Ovary (tissue), 9 donors: Measurements from ENCODE around the gene TAF1A. TPM values are rescaled to one million over a fixed set of nuclear protein-coding genes. Genes with fewer than 3 reads are reported as not detected.

Source experiments
- DNase-seq, 5 donors: peaks; one replicate each; pipeline ENCODE4 v3.0.0-alpha.2; 2019 to 2020
- H3K27ac ChIP-seq, 2 donors: fragments of 200-600 bp; one replicate each; pipeline versions ENCODE4 v1.5.1 to v1.8.0; 2019 to 2022
- H3K27me3 ChIP-seq: fragments of 200-600 bp; one replicate; pipeline ENCODE4 v1.8.0; 2022
- H3K36me3 ChIP-seq: fragments of 200-600 bp; sonication (generic); one replicate; pipeline ENCODE4 v1.5.1; 2019
- H3K4me1 ChIP-seq: one replicate; pipeline ENCODE4 v1.8.1; 2013; ENCODE audit warnings: mild to moderate bottlenecking, moderate library complexity; ENCODE audit not compliant: insufficient read depth
- H3K4me3 ChIP-seq: fragments of 200-600 bp; sonication (generic); one replicate; pipeline ENCODE4 v1.5.1; 2017
- H3K9me3 ChIP-seq, 2 donors: fragments of 200-600 bp in 1 of 2; sonication (generic) in 1 of 2; one replicate each; pipeline versions ENCODE4 v1.5.1 to v1.8.1; 2013 to 2019; ENCODE audit warnings: mild to moderate bottlenecking in 1 of 2, moderate library complexity in 1 of 2
- EP300 ChIP-seq: sonication (generic); formaldehyde crosslinking; IDR thresholded peaks from one replicate; pipeline ENCODE4 v1.6.1; 2017; ENCODE audit warnings: antibody characterized with exemption
- POLR2A ChIP-seq: fragments of 450-650 bp; IDR thresholded peaks from one replicate; pipeline ENCODE4 v1.6.1; 2017; ENCODE audit warnings: antibody characterized with exemption, mild to moderate bottlenecking, moderate library complexity
- WGBS, 3 donors: extraction: QIAGEN DNeasy Blood & Tissue Kit in 1 of 3; methylation state at CpG; one replicate each; pipeline versions ENCODE4 v1.1.5 to v1.1.7; 2013 to 2017; 5-methylcytosine and 5-hydroxymethylcytosine counted together
- intact Hi-C, 4 donors: fragments of 100-400 bp; cut with DNase I; formaldehyde crosslinking; loops; one replicate each; pipeline versions ENCODE4 v1.11.0 to v1.15.1; 2022 to 2023
- polyA plus RNA-seq, 2 donors: library from polyadenylated mRNA; stranded (reverse); fragments of 200-250 nt in 1 of 2; fragments of 350-450 nt in 1 of 2; fragmentation: Illumina TruSeq in 1 of 2; extraction: RNeasy Lipid Tissue Mini Kit (QIAGEN cat#74804) in 1 of 2; gene quantifications; one replicate each; pipeline ENCODE4 v1.2.3, GENCODE V29; 2013 to 2014
- total RNA-seq, 7 donors: library from RNA; depleted of rRNA in 2 of 7; stranded (reverse); fragments of >200 nt in 2 of 7; fragmentation: NEBNext Ultra II Directional in 3 of 7; extraction: Animal tissue kit (Norgen Biotek cat#: 25700) in 3 of 7; gene quantifications; one replicate each; pipeline versions ENCODE4 v1.1.0 to v1.2.4, GENCODE V29; 2016 to 2023
- TF ChIP-seq, protein P1 (sequence below), 3 donors: fragments of 450-650 bp in 2 of 3; fragments of 200-600 bp in 1 of 3; IDR thresholded peaks; one replicate each; pipeline versions ENCODE4 v1.5.1 to v1.8.0; 2016 to 2022; ENCODE audit warnings: antibody characterized with exemption in 3 of 3, mild to moderate bottlenecking in 1 of 3
- donor health status: DM: no; HTN: no; CAD: no; lungs with moderate emphysema.
- donor health status: DM: no; HTN: no; CAD: no.
- donor health status: Bipolar disorder and iron deficiency.
- donor health status: DM: yes; HTN: yes; CAD: no.
- donor health status: DM: no; HTN: no; CAD: no.
- donor health status: DM: yes; HTN: yes; CAD: no.

TAF1A gene
- total and polyA plus RNA-seq, 9 donors, result 4.2 to 15.7 (median 9.3) TPM

DNA sequence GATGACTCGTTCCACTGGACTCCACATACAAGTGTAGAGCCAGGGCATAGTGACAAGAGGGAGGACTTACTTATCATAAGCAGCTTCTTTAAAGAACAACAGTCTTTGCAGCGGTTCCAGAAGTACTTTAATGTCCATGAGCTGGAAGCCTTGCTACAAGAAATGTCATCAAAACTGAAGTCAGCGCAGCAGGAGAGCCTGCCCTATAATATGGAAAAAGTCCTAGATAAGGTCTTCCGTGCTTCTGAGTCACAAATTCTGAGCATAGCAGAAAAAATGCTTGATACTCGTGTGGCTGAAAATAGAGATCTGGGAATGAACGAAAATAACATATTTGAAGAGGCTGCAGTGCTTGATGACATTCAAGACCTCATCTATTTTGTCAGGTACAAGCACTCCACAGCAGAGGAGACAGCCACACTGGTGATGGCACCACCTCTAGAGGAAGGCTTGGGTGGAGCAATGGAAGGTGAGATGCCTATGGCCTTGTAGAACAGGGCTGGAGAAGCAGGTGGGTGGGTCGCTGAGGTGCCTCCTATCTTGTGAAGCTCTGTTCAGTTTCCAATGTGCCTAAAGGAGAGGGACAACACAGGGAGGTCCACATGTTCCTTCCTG lies 40.3 kb upstream of the TAF1A start:
- Histone ChIP-seq H3K27me3 (no peaks in the 10 kb centered on the region), H3K4me1 (no peaks in the 10 kb centered on the region), H3K36me3 (no peaks in the 10 kb centered on the region), H3K9me3 (no peaks in the 10 kb centered on the region), H3K27ac (no peak overlapping the region), H3K4me3 (no peak overlapping the region)
- TF ChIP-seq POLR2A, result no peak
- no peak for TF ChIP-seq EP300
- TF ChIP-seq, protein P1, sequence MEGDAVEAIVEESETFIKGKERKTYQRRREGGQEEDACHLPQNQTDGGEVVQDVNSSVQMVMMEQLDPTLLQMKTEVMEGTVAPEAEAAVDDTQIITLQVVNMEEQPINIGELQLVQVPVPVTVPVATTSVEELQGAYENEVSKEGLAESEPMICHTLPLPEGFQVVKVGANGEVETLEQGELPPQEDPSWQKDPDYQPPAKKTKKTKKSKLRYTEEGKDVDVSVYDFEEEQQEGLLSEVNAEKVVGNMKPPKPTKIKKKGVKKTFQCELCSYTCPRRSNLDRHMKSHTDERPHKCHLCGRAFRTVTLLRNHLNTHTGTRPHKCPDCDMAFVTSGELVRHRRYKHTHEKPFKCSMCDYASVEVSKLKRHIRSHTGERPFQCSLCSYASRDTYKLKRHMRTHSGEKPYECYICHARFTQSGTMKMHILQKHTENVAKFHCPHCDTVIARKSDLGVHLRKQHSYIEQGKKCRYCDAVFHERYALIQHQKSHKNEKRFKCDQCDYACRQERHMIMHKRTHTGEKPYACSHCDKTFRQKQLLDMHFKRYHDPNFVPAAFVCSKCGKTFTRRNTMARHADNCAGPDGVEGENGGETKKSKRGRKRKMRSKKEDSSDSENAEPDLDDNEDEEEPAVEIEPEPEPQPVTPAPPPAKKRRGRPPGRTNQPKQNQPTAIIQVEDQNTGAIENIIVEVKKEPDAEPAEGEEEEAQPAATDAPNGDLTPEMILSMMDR (IDR thresholded peaks at IDR 0.05), result no peak
- intact Hi-C loops, result no loop called here
- 74 to 82% (median 76%) methylated on average over 7 of the region's 7 CpGs for WGBS, 3 donors
- no peak for DNase-seq

DNA sequence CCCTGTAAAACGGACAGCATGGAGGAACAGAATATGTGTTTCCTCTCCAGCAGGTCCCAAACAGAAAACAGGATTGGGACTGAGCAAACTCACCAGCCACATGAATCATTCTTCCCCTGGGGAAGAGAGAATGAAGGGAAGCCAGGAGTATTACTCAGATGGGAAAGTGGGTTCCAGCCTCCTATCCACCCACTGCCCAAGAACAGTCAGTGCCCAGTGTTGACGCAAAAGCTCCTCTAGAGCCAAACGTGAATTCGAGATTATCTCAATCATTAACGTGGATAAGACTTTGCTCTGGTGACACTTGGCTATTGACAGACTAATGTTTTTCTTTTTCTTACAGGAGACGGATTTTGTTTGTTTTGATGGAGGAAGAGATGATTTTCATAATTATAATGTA lies 37.5 kb upstream of the TAF1A start:
- no peaks in the 10 kb centered on the region for H3K36me3 ChIP-seq
- intact Hi-C loops, result no loop called here
- no peaks in the 10 kb centered on the region for H3K27me3 ChIP-seq
- no peaks in the 10 kb centered on the region for H3K9me3 ChIP-seq
- DNase-seq, result no peak
- H3K4me3 ChIP-seq, result no peak overlapping the region
- H3K27ac ChIP-seq, result no peak overlapping the region
- TF ChIP-seq POLR2A (no peak), EP300 (no peak)
- TF ChIP-seq, protein P1 (IDR thresholded peaks at IDR 0.05), result no peak
- no peaks in the 10 kb centered on the region for H3K4me1 ChIP-seq
- WGBS, 3 donors, result 73 to 75% (median 75%) methylated on average over 6 of the region's 6 CpGs

DNA sequence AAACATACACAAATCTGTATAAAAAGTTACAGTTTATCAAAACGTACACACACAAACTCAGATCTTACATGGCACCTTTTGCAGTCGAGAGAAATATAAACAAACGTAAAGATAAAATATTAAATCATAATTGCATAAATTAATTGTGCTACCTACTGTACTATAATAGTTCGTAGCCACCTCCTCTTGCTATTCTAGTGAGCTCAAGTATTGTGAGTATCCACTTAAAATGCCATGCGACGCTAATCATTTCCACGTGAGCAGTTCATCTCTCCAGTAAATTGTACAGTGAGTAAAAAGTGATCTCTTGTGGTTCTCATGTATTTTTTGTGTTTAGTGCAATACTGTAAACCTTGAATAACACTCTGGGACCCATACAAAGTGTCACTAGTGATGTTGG lies 34.5 kb upstream of the TAF1A start:
- Histone ChIP-seq H3K4me1 (no peaks in the 10 kb centered on the region), H3K36me3 (no peaks in the 10 kb centered on the region), H3K9me3 (no peaks in the 10 kb centered on the region), H3K4me3 (no peak overlapping the region), H3K27me3 (no peaks in the 10 kb centered on the region), H3K27ac (no peak overlapping the region)
- TF ChIP-seq, protein P1 (IDR thresholded peaks at IDR 0.05), result no peak
- TF ChIP-seq EP300, result no peak
- intact Hi-C loops, result no loop called here
- DNase-seq, result no peak
- 91 to 95% (median 95%) methylated on average over 7 of the region's 7 CpGs for WGBS, 3 donors

DNA sequence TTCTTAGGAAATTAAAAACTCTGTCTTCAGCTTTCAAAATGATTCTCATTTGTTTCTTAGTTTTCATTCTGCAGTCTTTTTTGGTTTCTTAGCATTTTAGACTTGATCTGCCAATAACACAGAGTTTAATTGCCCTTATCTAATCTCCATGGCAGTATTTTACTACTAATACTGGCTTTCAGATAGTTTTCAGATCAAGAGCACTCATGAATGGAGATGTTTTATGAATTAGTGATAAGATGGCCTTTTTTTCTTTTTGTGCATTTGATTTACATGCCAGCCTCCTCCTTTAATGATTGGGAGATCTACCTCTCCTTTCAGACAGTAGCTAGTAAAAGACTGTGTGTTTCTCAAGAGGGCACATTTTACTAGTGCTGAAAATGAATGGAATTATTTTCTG lies 33.7 kb upstream of the TAF1A start:
- Histone ChIP-seq H3K9me3 (no peaks in the 10 kb centered on the region), H3K27me3 (no peaks in the 10 kb centered on the region), H3K4me3 (no peak overlapping the region), H3K36me3 (no peaks in the 10 kb centered on the region), H3K4me1 (no peaks in the 10 kb centered on the region), H3K27ac (no peak overlapping the region)
- no peak for DNase-seq
- no peak for TF ChIP-seq POLR2A
- no peak for TF ChIP-seq EP300
- TF ChIP-seq, protein P1 (IDR thresholded peaks at IDR 0.05), result no peak
- intact Hi-C loops, result no loop called here
